NK-92 (cell line): Measurements from ENCODE around the gene GID4.
"Not testable (repeated sequence)": the region's sequence is repeated elsewhere in the genome, so short reads cannot be mapped to it uniquely, and the experiment has no call there.

Experiments
- DNase-seq: peaks from one replicate; lab custom pipeline; 2025; ENCODE audit not compliant: unreplicated experiment; lab: John Stamatoyannopoulos, UW

Gene GID4

DNA sequence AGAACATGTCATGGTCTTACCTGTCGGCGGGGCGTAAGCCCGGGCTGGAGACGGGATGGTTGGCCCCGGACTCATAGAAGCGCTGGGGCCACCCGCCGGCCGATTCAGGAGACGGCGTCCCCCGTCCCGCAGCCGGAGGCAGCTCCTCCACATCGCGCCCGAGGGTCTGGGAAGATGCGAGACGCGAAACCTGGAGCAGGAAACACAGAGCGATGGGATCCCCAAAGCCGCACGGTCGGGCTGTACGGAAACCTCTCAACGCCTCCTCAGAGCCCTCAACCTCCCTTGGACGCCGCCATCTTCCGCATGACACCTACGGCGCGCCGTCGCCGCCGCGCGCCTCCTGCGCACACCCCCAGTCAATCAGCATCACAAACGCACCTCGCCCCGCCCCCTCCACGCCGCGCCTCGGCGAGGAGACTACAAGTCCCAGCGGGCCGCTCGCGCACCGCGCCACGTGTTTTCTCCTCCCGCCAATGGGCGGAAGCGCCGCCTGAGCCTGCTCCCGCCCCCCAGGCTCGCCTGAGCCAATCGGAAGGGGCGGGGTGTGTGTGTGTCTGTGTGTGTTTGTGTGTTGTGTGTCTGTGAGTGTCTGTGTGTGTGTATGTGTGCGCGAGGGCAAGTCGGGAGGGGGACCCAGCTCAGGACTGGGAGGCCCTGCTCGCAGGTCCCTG is at the start of gene GID4, which contains the start of gene ATPAF2:
Gene GID4 (plus strand): TSS at position 548 of the 674 bp plus-strand sequence. CDS start 57 bp downstream, at position 605.
Gene ATPAF2 (minus strand): TSS at position 308 of the 674 bp plus-strand sequence. CDS start 155 bp downstream, at position 153.
- peak; percentile 81 for DNase-seq

DNA sequence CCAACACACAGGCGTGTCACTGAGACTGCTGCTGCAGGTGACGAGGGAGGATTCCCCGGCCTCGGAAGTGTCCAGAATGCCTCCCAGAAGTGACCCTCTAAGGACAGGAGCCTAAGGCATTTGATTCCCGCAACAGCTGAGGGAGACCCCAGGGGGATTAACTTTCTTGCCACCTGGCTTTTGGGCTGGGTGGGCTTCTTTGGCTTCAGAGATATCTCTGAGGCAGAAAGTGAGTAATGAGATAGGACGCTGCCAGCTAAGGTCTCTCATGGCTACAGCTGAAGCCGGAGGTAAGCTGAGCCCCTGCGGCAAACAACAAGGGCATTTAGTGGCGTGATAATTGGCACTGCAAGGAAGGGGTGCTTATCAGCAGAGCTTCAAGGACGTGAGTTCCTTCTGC is 49.6 kb upstream of the GID4 start:
- DNase-seq, result no peak

DNA sequence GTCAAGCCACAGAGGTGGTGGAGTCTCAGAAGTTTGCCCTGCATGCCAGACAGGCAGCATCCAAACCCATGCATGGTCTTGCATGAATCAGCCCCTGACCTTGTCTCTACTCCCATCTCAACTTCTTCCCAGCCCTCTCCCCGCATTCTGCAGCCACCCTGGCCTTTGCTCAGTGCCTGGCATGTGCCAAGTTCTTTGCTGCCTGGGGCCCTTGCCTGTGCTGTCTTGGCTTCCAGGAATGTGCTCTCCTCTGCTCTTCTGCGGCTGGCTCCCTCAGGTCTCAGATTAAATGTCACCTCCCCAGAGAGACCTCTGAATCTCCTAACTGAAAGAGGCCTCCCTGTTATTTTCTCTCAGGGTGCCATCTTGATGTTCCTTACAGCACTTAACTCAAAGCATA is 48.9 kb upstream of the GID4 start:
- DNase-seq, result no peak

DNA sequence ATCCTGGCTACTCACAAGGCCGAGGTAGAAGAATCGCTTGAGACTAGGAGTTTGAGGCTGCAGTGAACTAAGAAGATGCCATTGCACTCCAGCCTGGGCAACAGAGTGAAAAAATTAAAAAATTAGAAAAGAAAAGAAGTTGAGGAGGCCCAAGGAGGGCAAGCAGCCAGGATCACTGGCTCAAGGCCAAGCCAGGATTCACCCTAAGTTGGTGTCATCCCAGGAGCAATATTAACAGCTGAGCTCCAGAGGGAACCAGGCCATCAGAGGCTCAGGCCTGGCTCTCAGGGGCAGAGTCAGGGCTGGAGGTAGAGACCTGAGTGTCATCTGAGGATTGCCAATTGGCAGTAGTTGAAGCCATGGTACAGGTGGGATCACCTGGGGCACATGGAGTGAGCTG is 45.8 kb upstream of the GID4 start:
- no peak for DNase-seq

DNA sequence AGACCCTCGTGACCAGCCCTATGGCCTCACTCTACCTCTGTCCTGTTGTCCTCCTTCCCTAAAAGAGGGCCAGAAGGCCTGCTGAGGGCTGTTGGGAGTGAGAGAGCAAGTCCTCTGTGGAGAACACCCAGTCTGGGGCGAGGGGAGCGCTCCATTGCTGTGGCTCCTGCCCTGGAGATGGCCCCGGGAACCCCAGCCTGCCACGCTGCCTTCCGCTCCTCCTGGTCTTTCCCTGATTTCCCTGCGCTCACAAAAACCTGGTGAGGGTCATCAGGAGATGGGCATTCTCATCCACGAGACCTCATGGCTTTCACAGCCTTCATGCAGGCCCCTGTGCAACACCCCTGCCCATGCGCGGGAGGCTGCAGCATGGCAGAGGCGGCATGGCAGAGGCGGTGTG is 45.4 kb upstream of the GID4 start:
- no peak for DNase-seq

DNA sequence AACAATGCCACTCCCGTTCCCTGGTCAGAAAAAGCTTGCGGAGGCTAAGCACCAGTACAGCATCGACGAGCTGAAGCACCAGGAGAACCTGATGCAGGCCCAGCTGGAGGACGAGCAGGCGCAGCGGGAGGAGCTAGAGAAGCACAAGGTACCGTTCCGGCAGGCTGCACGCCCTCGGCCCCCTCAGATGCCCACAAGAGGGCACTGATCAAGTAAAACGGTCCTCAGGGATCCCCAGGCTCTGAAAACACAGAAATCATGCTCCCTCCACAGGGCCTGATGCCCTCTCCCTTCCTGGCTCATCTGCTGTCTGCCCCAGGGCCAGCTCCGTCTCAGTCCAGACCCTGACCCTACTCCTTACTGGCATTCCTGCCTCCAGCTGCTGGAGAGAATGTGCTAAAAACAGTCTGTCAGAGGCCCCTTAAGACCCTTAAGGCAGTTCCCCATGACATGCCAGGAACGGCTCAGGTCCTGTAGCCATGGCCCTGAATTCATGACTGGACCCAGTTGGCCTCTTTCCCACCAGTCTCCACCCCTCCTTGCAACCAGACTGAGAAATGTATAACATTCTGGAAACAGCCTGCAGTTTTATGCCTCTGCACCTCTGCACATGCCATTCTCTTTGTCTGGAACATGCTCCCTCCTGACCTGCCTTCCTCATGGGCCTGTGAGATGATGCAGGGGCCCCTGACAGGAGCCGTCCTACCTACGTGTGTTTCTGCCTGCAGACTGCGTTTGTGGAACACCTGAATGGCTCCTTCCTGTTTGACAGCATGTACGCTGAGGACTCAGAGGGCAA is 44.7 kb upstream of the GID4 start:
- no peak for DNase-seq

DNA sequence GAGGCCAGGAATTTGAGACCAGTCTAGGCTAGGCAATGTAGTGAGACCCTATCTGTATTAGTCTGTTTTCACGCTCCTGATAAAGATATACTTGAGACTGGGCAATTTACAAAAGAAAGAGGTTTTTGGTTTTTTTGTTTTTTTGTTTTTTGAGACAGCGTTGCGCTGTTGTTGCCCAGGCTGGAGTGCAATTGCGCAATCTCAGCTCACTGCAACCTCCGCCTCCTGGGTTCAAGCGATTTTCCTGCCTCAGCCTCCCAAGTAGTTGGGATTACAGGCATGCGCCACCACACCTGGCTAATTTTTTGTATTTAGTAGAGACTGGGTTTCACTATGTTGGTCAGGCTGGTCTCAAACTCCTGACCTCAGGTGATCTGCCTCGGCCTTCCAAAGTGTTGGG is 43.3 kb upstream of the GID4 start:
- not testable (repeated sequence) for DNase-seq

DNA sequence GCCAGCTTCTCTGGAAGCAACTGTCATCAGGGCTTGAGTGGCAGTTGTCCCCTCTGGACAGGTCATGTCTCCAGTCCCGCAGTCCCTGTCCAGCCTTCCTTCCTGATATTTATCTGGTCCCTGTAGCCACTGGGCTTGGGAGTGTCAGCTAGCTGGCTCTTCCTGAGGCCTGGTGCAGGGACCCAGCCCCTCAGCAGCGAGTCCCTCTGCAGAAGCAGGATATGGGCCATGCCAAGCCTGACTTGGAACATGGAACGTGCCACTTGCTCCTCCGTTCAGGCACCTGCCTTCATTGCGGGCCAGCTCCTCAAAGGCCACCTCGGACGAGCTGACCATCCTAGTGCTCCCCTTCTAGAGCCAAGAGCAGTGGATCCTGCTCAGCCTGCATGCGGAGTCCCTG is 40.3 kb upstream of the GID4 start:
- DNase-seq, result no peak

GRCh38 chr17:17999364-18000029 is 39.7 kb upstream of the GID4 start:
- DNase-seq, result no peak

DNA sequence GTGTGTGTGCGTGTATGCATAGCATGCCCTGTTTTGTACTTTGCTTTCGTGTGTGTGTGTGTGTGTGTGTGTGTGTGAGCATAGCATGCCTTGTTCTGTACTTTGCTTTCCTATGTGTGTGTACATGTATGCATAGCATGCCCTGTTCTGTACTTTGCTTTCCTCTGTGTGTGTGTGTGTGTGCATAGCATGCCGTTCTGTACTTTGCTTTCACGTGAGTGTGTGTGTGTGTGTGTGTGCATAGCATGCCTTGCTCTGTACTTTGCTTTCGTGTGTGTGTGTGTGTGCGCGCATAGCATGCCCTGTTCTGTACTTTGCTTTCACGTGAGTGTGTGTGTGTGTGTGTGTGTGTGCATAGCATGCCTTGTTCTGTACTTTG is 39.2 kb upstream of the GID4 start:
- no peak for DNase-seq

DNA sequence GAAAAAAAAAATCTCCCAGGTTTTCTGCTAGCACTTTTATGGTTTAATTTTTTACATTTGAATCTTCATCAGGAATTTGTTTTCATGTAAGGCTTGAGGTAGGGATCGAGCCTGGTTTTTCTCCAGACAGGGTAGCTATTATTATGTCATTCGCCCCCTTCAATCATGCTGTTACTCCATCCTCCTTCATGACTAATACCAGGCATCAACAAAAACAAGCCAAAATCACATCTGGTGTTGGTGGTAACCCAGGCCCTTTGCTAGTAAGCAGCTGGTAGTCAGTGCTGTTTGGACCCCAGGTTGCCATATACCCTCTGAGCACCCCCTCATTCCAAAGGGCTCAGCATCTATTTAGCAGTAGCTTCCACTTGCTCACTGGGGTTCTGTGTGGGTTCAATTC is 37.0 kb upstream of the GID4 start:
- DNase-seq, result no peak

DNA sequence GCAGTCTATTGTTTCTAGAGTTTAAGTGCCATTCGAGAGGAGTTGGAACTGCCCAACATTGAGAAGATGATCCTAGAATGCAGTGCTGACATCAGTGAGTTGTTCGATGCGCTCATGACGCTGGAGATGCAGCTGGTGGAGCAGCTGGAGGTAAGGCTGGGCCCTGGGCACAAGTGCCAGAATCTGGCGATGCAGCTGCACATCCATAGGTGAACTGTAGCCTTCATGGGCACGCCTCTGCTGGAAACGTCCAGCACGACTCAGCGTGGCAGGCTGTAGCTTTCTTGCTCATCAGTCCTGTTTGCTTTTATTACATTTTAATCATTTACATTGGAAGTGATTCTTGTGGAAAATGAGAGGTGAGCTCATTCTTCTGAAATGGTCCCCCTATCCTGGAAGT is 34.9 kb upstream of the GID4 start:
- DNase-seq, result no peak

DNA sequence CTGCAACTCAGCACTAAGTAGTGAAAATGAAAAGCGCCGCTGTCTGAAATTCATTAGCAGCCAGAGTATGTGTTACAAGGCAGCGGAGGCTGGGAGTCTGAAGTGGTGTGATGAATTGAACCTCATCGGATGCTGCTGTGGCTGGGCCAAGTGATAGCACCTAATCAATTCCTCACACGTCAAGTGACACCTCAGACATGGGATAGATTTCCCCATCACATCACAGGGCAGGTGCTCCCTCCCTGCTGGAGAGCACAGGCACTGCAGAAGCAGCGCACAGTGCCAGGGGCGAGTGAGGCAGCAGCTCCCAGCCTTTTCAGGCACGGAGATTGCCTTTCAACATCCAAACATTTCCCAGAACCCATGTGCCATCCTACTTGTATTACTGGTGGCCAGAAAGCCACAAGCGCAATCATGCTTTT is 34.3 kb upstream of the GID4 start:
- DNase-seq, result no peak

DNA sequence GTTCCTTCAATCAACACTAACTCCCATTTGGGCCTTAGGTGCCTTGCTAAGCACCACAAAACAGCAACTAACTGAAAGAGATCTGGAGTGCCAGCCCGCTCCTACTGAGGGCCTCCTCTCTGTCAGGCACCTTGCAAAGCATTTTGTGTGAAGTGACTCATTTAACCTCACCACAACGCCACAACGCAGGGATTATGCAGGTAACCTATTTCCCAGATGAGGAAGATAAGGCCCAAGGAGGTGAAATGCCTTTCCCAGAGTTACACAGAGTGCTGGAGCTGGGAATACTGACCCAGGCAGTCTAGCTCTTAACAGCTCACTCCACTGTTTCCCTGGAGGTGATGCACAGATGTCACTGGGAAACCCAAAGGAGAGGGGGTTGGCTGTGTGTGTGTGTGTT is 33.7 kb upstream of the GID4 start:
- no peak for DNase-seq

- DNase-seq, result no peak
These were observed 32.5 kb upstream of the GID4 start for GRCh38 chr17:18006495-18007239.

DNA sequence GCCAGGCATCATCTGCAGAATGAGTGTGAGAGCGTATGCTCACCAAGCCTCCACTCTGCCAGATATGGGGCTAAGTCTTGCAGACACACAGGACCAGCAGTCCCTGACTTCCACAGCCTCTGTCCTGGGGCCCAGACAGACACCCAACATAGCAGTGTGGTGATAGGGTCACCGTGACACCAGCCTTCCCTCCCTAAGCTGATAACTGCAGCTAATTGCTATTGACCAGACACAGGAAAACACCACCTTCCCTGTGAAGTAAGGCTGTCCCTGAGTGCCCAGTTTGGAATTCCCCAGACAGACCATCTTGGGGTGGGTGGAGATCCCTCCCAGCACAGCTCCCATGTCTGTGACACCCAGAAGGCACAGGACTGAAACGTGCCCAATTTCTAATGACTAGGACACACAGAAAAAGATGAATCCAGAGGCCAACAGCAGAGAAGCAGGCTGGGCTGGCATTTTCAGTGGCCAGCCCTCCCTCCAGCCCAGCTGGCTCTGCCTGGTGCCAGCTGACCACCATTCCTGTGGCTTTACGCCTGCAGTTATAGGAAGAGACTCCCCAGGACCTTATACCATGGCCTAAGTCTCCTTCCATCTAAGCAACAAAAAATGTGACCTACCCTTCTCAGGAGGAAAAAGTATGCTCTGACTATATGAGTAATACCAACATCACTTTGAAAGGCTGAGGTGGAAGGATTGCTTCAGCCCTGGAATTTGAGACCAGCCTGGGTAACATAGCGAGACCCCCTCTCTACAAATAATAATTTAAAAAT is 30.5 kb upstream of the GID4 start:
- DNase-seq, result no peak

DNA sequence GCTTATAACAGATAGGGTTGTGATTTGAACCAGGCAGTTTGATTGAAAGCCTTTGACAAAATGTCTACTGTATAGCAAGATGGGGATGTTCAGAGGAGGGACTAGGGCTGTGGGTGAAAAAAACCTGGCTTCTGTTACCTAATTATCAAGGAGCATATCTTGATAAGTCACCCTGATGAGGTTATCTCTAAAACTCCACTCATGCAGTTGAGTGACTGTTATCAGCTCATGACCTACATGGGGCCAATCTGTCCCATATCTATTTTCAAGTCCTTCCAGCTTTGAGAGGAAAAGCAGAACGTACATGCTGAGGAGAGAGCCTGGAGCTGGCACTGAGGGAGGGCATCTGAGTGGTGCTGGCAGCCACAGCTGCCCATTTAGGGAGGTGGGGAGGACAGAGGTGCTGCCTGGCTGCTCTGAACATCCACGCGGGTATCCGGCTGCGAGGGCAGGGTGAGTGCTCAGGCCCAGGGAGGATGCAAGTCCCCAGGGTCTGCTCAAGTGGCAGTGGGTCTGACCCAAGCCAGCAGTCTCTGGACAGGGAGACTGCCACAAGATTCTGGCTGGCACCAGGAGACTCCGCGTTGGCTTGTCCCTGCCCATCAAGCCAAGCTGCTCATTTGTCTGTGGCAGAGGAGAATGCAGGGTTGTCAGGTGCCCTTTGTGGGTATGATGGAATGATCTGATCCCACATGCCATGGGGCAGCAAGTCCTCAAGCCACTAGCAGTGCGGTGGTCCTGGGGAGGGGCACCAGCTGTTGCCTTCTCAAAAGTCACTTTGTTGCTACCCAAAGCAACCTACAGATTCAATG is 29.4 kb upstream of the GID4 start:
- no peak for DNase-seq

DNA sequence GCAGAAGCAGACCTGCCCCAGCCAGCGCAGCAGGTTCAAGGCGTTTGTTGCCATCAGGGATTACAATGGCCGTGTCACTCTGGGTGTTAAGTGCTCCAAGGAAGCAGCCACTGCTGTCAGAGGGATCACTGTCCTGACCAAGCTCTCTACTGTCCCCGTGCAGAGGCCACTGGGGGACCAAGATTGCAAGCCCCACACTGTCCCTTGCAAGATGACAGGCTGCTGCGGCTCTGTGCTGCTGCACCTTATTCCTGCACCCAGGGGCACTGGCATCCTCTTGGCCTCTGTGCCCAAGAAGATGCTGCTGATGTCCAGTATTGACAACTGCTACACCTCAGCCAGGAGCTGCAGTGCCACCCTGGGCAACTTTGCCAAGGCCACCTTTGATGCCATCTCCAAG is 27.9 kb upstream of the GID4 start:
- no peak for DNase-seq

DNA sequence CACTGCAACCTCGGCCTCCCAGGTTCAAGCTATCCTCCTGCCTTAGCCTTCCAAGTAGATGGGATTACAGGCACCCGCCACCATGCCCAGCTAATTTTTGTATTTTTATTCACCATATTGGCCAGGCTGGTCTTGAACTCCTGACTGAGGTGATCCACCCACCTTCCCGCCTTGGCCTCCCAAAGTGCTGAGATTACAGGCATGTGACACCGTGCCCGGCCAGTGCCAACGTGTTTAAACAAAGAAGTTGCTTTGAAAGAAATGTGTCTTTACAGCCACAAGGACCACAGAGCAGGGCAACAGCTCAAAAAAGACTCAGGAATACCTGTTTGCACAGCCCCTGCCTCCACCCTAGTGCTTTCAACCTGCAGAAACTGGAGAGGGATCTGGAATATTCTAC is 25.2 kb upstream of the GID4 start:
- no peak for DNase-seq

- no peak for DNase-seq
These were observed 23.6 kb upstream of the GID4 start for GRCh38 chr17:18015593-18015992.
